HEK293 (cell line): ENCODE measurements around the gene FAM76A.

Experiments used
- CTCF ChIA-PET: fragments of 350-600 bp; formaldehyde crosslinking; extraction: SDS; loops from one replicate; lab custom pipeline; 2021; ENCODE audit warnings: antibody characterized with exemption; lab: Yijun Ruan, JAX
- POLR2A ChIA-PET: fragments of 300-600 bp; formaldehyde crosslinking; extraction: SDS; loops from one replicate; lab custom pipeline; 2020; ENCODE audit warnings: antibody characterized with exemption, inconsistent platforms; lab: Yijun Ruan, JAX
- H3K27ac ChIP-seq: fragments of 200-500 bp; sonication (Bioruptor generic); 2 replicates; pipeline ENCODE4 v1.5.1; 2014; ENCODE audit warnings: low read depth, low read length, control low read depth, inconsistent platforms; ENCODE audit errors: extremely low read depth
- H3K36me3 ChIP-seq, 2 experiments: fragments of 200-500 bp in 1 of 2; sonication (Bioruptor generic) in 1 of 2; 1 replicate in 1 of 2; 2 replicates in 1 of 2; pipeline ENCODE4 v1.5.1; 2014 to 2017; ENCODE audit warnings: inconsistent platforms in 2 of 2, low read length in 2 of 2; ENCODE audit not compliant: control insufficient read depth in 2 of 2, insufficient read depth in 1 of 2
- H3K4me1 ChIP-seq: fragments of 200-500 bp; sonication (Bioruptor generic); 2 replicates; pipeline ENCODE4 v1.5.1; 2014; ENCODE audit warnings: mild to moderate bottlenecking, low read length, inconsistent platforms; ENCODE audit not compliant: control insufficient read depth, insufficient read depth
- H3K4me3 ChIP-seq: 2 replicates; pipeline ENCODE4 v1.5.1; 2011; ENCODE audit warnings: low read depth, mild to moderate bottlenecking, control low read depth, low read length, moderate library complexity
- H3K9me3 ChIP-seq: fragments of 200-500 bp; sonication (Bioruptor generic); 2 replicates; pipeline ENCODE4 v1.5.1; 2014; ENCODE audit warnings: low read depth, low read length, inconsistent platforms; ENCODE audit not compliant: control insufficient read depth, insufficient read depth
- GLI4 ChIP-seq: fragments of 450-650 bp; formaldehyde crosslinking; IDR thresholded peaks from 2 replicates; pipeline ENCODE4 v1.5.1; 2016; ENCODE audit warnings: missing biosample characterization, missing genetic modification characterization
- GLIS1 ChIP-seq: fragments of 450-650 bp; formaldehyde crosslinking; IDR thresholded peaks from 2 replicates; pipeline ENCODE4 v1.5.1; 2016; ENCODE audit warnings: missing biosample characterization, missing genetic modification characterization
- ZBTB17 ChIP-seq: fragments of 450-650 bp; formaldehyde crosslinking; IDR thresholded peaks from 2 replicates; pipeline ENCODE4 v1.5.1; 2016; ENCODE audit warnings: missing biosample characterization, missing genetic modification characterization
- ZFP41 ChIP-seq: fragments of 450-650 bp; formaldehyde crosslinking; IDR thresholded peaks from 2 replicates; pipeline ENCODE4 v1.5.1; 2016; ENCODE audit warnings: missing biosample characterization, missing genetic modification characterization, borderline replicate concordance
- ZNF169 ChIP-seq: fragments of 450-650 bp; formaldehyde crosslinking; IDR thresholded peaks from 2 replicates; pipeline ENCODE4 v1.5.1; 2016; ENCODE audit warnings: missing biosample characterization, missing genetic modification characterization
- ZNF19 ChIP-seq: fragments of 450-650 bp; formaldehyde crosslinking; IDR thresholded peaks from 2 replicates; pipeline ENCODE4; 2016; ENCODE audit warnings: missing biosample characterization, missing genetic modification characterization, low read depth
- ZNF274 ChIP-seq, 2 experiments: fragments of 200-500 bp in 1 of 2; fragments of 450-650 bp in 1 of 2; sonication (Bioruptor generic) in 1 of 2; formaldehyde crosslinking in 1 of 2; IDR thresholded peaks; 2 replicates each; pipeline versions ENCODE4 v1.5.1 to v1.6.1; 2014 to 2016; ENCODE audit warnings: borderline replicate concordance in 1 of 2, inconsistent platforms in 1 of 2, low read length in 1 of 2, missing biosample characterization in 1 of 2, missing genetic modification characterization in 1 of 2
- ZNF280C ChIP-seq: fragments of 450-650 bp; formaldehyde crosslinking; IDR thresholded peaks from 2 replicates; pipeline ENCODE4 v1.5.1; 2016; ENCODE audit warnings: missing biosample characterization, missing genetic modification characterization
- ZNF404 ChIP-seq: fragments of 450-650 bp; formaldehyde crosslinking; IDR thresholded peaks from 2 replicates; pipeline ENCODE4 v1.5.1; 2017; ENCODE audit warnings: missing biosample characterization, missing genetic modification characterization
- ZNF501 ChIP-seq: fragments of 450-650 bp; formaldehyde crosslinking; IDR thresholded peaks from 2 replicates; pipeline ENCODE4 v1.5.1; 2016; ENCODE audit warnings: missing biosample characterization, missing genetic modification characterization
- ZNF510 ChIP-seq: fragments of 450-650 bp; formaldehyde crosslinking; IDR thresholded peaks from 2 replicates; pipeline ENCODE4 v1.5.1; 2018; ENCODE audit warnings: mild to moderate bottlenecking, missing genetic modification characterization, missing biosample characterization; ENCODE audit not compliant: insufficient replicate concordance
- ZNF571 ChIP-seq: fragments of 450-650 bp; formaldehyde crosslinking; IDR thresholded peaks from 2 replicates; pipeline ENCODE4 v1.5.0; 2017; ENCODE audit warnings: missing biosample characterization, missing genetic modification characterization
- ZNF585B ChIP-seq: fragments of 450-650 bp; formaldehyde crosslinking; IDR thresholded peaks from 2 replicates; pipeline ENCODE4 v1.5.1; 2016; ENCODE audit warnings: missing biosample characterization, missing genetic modification characterization
- ZNF624 ChIP-seq: fragments of 450-650 bp; formaldehyde crosslinking; IDR thresholded peaks from 2 replicates; pipeline ENCODE4 v1.5.1; 2017; ENCODE audit warnings: missing biosample characterization, missing genetic modification characterization
- ZNF776 ChIP-seq: fragments of 450-650 bp; formaldehyde crosslinking; IDR thresholded peaks from 2 replicates; pipeline ENCODE4 v1.5.0; 2017; ENCODE audit warnings: missing biosample characterization, missing genetic modification characterization, borderline replicate concordance
- TF ChIP-seq, protein P1 (sequence below): fragments of 450-650 bp; formaldehyde crosslinking; IDR thresholded peaks from 2 replicates; pipeline ENCODE4 v1.5.1; 2016; ENCODE audit warnings: missing biosample characterization, missing genetic modification characterization, borderline replicate concordance

FAM76A gene

GRCh38 chr1:27809883-27810282 lies 84.1 kb downstream of the FAM76A start:
- Histone ChIP-seq H3K9me3 (no peaks in the 10 kb centered on the region), H3K36me3 (peaks cover 16 to 38% of the 10 kb centered on the region in 2 experiments; a peak in 2 of 3 replicates), H3K27ac (no peak overlapping the region), H3K4me1 (no peaks in the 10 kb centered on the region), H3K4me3 (no peak overlapping the region)
- TF ChIP-seq, protein P1, sequence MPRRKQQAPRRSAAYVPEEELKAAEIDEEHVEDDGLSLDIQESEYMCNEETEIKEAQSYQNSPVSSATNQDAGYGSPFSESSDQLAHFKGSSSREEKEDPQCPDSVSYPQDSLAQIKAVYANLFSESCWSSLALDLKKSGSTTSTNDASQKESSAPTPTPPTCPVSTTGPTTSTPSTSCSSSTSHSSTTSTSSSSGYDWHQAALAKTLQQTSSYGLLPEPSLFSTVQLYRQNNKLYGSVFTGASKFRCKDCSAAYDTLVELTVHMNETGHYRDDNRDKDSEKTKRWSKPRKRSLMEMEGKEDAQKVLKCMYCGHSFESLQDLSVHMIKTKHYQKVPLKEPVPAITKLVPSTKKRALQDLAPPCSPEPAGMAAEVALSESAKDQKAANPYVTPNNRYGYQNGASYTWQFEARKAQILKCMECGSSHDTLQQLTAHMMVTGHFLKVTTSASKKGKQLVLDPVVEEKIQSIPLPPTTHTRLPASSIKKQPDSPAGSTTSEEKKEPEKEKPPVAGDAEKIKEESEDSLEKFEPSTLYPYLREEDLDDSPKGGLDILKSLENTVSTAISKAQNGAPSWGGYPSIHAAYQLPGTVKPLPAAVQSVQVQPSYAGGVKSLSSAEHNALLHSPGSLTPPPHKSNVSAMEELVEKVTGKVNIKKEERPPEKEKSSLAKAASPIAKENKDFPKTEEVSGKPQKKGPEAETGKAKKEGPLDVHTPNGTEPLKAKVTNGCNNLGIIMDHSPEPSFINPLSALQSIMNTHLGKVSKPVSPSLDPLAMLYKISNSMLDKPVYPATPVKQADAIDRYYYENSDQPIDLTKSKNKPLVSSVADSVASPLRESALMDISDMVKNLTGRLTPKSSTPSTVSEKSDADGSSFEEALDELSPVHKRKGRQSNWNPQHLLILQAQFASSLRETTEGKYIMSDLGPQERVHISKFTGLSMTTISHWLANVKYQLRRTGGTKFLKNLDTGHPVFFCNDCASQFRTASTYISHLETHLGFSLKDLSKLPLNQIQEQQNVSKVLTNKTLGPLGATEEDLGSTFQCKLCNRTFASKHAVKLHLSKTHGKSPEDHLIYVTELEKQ (tag by site-specific recombination), result no peak
- TF ChIP-seq ZNF510 (no peak), ZNF571 (tag by site-specific recombination) (no peak), GLI4 (tag by site-specific recombination) (no peak), ZNF501 (no peak), GLIS1 (no peak), ZNF404 (no peak), ZNF169 (tag by site-specific recombination) (no peak), ZNF280C (tag by site-specific recombination) (no peak)
- POLR2A ChIA-PET, result no interaction called here
- CTCF ChIA-PET, result no interaction called here

- Histone ChIP-seq H3K4me1 (no peaks in the 10 kb centered on the region), H3K4me3 (no peak overlapping the region), H3K27ac (no peak overlapping the region), H3K36me3 (peaks cover 11 to 31% of the 10 kb centered on the region in 2 experiments; a peak in 2 of 3 replicates)
- POLR2A ChIA-PET, result interaction anchor here (0.7 kb wide), 1 partner anchor 34 kb away, joined by 4 read pairs; no protein-coding TSS in a partner anchor
- no peak for TF ChIP-seq ZNF585B (tag by site-specific recombination)
- no peak for TF ChIP-seq ZFP41
- TF ChIP-seq ZBTB17, result peak; percentile 45; the same call in 1 of the 2 replicates
- TF ChIP-seq ZNF274 (IDR thresholded peaks at IDR 0.05; ENCODE audit: low read length), result no peak
- TF ChIP-seq ZNF274 (tag by site-specific recombination; IDR thresholded peaks at IDR 0.05; ENCODE audit: borderline replicate concordance), result no peak
- no peak for TF ChIP-seq ZNF776 (tag by site-specific recombination)
- TF ChIP-seq ZNF624 (tag by site-specific recombination), result no peak
- TF ChIP-seq ZNF19 (tag by site-specific recombination), result no peak
- TF ChIP-seq, all 188 proteins: peak for 1
- H3K9me3 ChIP-seq, result no peaks in the 10 kb centered on the region
- CTCF ChIA-PET, result no interaction called here
Measured at GRCh38 chr1:27811741-27812500, 86.2 kb downstream of the FAM76A start.
